DMS53 treated with DMSO at 0.1 percent for 48 hours (cell line): ENCODE measurements around the gene HECTD4.

Source experiments
- DNase-seq: peaks from one replicate; lab custom pipeline; 2025; ENCODE audit not compliant: unreplicated experiment; lab: John Stamatoyannopoulos, UW

Gene HECTD4

GRCh38 chr12:112218150-112218549, 164.1 kb downstream of the HECTD4 start:
- no peak for DNase-seq

DNA sequence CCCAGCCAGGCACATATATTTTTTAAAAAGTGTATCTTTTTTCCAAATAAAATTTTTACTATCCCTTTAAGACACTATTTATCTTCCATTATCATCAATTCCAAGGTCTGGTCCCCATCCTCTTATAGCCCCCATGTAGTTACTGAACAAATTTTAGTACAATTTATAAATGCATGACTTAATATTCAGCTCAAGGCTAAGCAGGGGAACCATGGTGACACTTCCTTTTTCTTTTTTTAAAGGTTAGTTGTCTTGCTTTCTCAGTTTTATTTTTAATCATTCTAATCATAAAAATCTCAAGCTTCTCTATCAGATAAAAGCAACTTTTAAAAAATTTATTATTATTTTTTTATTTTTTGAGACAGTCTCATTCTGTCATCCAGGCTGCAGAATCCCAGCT, 164.6 kb downstream of the HECTD4 start:
- no peak for DNase-seq

GRCh38 chr12:112216223-112216622, 166.0 kb downstream of the HECTD4 start:
- DNase-seq: no peak

- no peak for DNase-seq
These were observed 168.2 kb downstream of the HECTD4 start for GRCh38 chr12:112214064-112214463.

- no peak for DNase-seq
These were observed 173.8 kb downstream of the HECTD4 start for GRCh38 chr12:112208301-112208910.

- DNase-seq: no peak
These were observed 174.8 kb downstream of the HECTD4 start for GRCh38 chr12:112207397-112207924.

GRCh38 chr12:112206944-112207343, 175.3 kb downstream of the HECTD4 start:
- DNase-seq: no peak

GRCh38 chr12:112199136-112199535, 183.1 kb downstream of the HECTD4 start:
- no peak for DNase-seq

DNA sequence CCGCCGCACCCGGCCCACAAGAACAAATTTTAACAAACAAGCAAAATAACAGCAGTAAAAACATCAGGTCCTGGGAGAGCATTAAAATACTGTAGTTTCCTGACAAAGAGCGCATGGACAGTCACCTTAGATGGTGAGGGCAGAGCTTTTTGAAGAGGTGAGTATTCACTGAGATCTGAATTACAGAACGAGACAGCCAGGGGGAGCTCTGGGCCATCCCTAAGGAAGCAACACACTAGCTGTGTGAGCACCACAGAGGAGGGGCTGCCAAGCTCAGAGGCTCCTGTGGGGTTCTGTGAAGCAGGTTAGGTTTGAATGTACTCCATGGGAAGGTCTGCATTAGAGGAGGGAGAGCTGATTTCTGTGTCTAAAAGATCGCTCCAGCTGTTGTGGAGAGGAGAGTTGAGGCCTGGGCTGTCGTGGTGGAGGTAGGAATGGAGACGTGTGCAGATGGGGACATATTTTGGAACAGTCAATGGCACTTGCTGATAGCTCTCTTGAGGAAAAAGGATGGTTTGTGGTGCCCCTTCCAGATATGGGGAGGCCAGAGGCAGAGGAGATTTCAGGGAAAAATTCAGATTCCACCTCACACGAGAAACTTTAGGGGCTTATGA, 184.0 kb downstream of the HECTD4 start:
- DNase-seq: peak; percentile 35

DNA sequence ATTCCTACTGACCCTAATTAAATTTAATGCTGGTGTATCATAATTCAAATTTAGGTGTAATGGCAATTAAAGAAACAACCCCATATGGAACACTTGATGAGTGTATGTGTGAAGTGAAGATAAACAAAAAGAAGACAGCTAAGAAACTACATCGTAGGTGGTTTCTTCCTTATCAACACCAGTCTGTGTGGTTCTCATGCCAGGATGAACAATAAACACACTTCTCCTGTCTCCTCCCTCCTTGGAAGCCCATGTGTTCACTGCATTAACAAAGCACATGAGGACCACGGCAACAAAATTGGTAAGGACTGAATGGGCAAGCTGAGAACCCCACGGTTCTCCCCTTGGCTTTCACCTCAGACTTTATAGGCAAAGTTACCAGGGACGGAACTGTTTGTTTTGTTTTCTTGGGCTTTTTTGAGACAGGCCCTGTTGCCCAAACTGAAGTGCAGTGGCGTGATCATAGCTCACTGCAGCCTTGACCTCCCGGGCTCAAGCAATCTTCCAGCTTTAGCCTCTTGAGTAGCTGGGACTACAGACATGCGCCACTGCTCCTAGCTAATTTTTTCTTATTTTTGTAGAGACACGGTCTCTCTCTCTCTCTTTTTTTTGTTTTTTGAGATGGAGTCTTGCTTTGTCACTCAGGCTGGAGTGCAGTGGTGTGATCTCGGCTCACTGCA, 185.9 kb downstream of the HECTD4 start:
- no peak for DNase-seq

DNA sequence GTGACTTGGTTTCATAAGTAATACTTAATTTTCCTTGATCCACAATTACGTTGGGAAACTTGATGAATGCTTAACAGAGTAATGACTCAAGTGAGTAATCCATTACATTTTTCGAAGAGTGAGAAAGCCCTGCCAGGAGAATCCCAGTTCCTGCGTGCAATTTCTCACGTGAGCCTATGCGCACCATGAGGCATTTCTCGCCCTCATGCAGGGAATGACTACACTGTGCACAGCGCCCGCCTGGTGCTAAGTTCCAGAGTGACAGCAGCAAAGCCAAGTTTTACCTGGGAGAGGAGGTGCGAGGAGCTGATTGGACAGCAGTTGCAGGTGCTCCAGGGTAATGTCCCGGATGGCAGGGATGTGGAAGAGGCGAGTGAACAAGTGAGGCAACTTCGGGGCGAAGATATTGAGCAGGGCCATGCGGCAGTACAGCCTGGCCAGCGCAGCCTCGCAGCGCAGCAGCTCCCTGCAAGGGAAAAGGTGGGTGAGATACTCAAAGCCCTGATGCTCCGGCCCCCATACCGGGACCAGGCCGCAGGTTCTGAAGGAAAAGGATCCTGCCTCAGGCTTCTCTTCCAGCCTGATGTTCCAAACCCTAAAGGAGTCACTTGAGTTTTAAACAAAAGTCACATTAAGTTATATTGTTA, 187.5 kb downstream of the HECTD4 start:
- DNase-seq: no peak

GRCh38 chr12:112192475-112192874, 189.8 kb downstream of the HECTD4 start:
- DNase-seq: no peak

GRCh38 chr12:112191840-112192321, 190.3 kb downstream of the HECTD4 start:
- DNase-seq: no peak

DNA sequence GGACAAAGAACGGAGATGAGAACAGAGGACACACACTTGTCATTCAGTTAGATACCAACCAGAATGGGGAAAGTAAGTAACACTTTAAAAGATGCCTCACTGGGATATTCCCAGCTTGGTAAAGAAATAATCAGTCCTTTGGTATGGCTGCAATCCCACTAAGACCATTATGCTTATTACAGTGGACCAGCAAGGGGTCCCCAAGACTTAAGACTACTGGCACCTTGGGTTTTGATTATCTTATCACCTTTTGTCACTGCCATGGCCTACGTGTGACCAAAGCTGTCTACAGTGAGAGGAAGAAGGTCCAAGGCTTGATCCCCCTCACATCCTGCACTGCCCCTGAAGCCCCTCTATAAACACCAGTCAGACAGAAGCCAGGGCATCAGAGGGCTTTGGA, 191.0 kb downstream of the HECTD4 start:
- DNase-seq: no peak

DNA sequence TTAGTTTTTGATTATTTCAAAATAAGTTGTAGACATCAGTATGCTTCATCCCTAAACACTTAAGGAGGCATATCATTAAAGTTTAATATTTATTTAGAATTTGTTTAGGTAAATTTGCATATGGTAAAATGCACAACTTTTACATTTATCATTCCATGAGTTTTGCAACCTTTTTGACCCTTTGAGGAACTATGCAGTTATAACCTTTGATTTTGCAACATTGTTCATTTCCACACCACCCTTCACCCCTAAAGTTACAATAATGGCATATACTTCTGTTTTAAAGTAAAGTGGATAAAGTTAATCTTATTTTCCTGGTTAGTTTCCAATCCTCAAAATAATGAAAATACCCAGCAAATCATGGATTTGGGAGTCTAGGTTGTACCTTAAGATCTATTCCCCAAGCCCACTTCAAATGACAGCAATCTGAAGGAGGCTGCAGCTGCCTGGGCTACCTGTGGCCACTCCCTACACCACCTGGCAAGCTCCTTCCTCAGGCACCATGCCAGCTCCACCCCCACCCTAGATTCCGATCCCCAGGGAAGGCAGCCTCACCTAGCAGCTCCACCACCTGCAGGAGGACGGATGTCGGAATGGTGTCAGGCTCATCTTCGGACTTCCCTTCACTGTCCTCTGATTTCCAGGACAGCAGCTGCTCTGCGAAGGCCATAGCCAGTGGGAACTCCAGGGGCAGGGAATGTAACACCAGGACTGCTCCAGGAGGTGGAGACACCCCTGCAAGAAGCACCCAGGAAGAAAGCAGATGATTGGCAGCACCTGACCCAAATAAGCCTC, 191.8 kb downstream of the HECTD4 start:
- peak; percentile 86 for DNase-seq

DNA sequence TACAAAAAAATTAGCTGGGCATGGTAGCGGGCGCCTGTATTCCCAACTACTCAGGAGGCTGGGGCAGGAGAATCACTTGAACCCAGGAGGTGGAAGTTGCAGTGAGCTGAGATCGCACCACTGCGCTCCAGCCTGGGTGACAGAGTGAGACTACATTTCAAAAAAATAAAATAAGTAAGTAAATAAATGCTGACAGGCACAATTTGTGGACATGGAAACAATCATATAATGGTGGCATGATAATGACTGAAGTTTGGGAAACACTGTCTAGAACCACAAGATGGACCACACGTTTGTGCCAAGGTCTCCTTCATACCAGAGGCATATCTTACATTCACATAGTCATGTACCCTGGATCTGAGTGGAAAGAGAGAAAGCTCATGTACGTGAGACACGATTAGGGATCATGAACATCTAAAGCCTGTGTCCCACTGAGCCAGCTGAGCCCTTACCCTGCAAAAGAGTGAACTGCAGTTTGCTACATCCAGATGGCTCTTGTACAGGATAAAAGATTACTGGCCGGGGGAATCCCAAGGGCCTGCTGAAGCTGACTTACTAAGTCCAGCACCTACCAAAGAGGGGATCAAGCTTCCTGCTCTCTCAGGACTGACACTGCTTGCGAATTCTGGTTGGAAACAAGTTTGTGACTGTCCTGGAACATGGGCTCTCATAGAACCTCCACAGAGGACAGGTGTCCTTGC, 194.0 kb downstream of the HECTD4 start:
- no peak for DNase-seq

DNA sequence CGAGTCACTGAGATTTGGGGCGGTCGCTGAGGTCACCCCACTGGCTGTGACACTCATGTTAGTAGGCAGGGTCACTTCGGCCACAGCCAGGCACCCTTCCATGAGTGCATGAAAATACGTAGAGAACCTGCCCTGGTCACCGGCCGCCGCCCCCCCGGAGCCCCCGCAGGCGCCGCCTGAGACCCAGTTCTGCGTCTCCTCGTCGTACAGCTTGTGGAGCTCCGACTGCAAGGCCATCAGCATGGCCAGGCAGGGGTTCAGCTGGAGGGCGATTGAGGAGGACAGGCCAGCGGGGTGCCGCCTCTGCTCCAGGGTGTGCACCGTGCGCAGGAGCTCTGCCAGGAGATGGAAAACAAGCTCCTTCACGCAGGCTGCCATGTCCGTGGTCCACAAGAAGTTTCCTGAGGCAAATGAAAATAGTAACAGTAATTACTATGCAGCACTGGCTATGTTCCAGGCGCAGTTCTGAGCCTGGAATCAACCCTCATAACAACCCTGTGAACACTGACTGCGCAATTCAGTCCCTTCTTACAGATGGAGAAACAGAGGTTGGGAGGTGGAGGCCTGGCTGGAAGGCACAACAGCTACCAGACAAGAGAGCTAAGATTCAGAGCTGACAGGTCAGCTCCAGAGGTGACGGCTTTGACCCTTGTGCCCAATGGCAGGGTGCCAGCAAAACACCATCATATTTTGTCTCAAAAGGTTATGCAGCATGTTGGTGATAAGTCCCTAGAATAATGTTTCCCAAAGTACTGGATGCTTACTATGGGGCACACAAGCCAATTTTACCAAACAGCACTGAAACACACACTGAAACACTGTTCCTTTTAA, 196.9 kb downstream of the HECTD4 start:
- no peak for DNase-seq

DNA sequence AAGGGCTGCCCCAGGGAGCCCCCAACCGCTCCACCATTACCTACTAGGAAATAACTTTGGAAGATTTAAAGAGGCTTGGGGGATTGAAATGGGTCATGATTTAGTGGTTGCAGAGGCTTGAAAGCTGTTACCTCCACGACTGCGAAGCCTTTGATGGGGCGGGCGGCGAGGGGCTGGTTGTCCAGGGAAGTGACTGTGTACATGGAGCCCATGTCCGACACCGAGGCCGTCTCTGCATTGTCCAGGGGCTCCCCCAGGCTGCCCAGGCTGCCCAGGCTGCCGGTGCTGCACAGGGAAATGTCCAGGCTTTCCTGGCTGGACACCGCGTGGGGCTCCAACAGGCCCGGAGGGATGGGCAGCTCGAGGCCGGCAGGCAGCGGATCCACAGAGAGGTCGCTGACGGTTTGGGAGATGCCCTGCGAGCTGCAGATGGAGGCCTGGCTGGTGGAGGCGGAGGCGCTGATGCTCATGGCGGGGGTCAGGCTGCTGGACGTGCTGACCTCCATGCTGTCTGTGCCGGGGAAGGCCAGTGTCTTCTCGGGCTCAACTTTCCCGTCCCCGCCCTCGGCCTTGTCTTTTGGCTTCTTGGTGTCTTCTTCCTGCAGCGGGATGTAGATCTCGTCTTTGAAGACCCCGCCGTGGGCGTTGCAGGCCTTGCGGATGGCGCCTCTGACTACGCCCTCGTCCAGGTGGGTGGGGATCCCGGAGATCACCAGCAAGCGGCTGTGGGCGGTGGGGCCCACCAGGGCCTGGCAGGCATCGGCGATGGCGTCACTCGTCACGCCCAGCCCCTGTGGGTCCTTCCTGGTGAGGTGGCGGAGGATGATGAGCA, 198.0 kb downstream of the HECTD4 start:
- DNase-seq: no peak
